ENCODE measurements around the gene ITPR2.

The ITPR2 gene

DNA sequence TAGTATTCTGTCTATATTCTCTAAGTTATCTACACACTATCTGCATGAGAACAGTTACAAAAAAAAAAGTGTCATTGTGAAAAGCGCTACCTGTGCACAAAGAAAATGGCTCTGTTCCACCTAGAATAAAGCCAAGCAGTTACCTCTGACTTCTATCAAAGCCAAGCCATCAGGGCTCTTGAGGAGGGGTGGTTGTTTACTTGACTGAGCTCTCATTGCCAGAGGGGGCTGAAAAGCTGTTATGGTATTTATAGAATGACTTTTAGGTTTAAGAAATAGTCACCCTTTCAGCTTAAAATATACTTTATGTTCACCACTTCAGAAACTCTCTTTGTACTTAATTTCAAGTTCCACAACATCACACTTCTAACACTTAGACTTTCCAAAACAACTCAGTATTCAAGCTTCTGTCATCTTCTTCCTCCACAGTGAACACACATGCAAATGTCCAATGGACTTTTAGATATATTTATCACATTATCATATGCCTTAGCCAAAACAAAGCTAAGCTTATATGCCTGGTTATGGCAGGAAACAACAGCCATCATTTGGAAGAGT lies 7.5 kb downstream of the ITPR2 start:
- TF ChIP-seq, protein P1, sequence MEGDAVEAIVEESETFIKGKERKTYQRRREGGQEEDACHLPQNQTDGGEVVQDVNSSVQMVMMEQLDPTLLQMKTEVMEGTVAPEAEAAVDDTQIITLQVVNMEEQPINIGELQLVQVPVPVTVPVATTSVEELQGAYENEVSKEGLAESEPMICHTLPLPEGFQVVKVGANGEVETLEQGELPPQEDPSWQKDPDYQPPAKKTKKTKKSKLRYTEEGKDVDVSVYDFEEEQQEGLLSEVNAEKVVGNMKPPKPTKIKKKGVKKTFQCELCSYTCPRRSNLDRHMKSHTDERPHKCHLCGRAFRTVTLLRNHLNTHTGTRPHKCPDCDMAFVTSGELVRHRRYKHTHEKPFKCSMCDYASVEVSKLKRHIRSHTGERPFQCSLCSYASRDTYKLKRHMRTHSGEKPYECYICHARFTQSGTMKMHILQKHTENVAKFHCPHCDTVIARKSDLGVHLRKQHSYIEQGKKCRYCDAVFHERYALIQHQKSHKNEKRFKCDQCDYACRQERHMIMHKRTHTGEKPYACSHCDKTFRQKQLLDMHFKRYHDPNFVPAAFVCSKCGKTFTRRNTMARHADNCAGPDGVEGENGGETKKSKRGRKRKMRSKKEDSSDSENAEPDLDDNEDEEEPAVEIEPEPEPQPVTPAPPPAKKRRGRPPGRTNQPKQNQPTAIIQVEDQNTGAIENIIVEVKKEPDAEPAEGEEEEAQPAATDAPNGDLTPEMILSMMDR (IDR thresholded peaks at IDR 0.05): no peak

DNA sequence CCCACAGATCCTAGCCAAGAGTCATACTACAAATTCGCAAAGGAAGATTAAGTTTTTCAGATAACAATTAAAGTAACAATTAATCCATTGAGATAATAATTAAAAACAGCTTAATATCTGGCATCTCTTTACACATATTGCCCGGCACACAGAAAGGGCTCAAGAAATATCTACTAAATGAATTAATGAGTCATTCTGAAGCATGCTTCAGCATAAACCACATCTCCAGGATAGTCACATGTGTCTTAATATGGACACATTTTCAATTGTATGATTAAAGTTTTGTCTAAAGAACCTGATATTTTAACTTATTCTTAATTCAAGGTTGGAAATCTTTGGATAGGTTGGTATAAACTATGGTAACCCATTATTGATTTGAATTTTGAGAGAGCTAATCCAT lies 9.6 kb downstream of the ITPR2 start:
- TF ChIP-seq, protein P1 (IDR thresholded peaks at IDR 0.05): no peak

DNA sequence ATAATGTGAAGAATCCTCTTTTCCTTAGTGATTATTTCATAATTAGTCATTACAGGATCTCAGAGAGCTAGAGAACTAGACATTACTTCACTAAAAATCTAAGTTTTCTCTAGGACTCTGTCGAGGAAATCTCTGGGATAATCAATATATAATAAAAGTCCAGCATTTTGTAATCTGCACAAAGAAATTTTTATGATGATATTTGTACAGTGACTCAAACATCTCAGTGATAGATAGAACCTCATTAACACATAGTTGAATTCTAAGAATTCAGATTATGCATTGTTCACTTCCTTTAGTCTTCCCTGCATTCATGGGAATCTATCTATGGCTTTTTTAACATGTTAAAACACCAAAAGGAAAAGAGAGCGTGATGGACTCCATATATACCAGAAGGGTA lies 11.0 kb downstream of the ITPR2 start:
- TF ChIP-seq, protein P1 (IDR thresholded peaks at IDR 0.05): no peak

DNA sequence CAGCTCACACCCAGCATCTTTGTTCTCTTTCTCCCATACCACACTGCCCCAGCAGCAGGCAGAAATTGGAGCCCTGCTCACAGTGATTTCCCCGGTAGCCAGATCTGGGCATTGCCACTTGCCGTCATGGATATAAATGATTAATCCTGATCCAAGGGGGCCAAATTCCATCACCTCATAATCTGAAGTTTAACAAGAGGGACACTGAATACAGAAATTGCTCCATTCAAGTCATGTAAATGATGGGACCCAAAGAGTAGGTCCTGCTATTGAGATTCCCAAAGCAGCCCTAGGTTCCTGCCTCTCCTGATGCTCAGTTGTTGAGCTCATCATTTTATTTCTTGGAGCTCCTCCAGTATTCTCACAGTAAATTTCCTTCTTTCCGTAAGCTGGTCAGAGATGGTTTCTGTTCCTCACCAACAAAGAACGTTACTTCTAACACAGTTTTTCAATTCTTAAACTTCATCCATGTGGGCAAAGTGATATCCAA lies 11.7 kb downstream of the ITPR2 start:
- TF ChIP-seq, protein P1 (IDR thresholded peaks at IDR 0.05): no peak

DNA sequence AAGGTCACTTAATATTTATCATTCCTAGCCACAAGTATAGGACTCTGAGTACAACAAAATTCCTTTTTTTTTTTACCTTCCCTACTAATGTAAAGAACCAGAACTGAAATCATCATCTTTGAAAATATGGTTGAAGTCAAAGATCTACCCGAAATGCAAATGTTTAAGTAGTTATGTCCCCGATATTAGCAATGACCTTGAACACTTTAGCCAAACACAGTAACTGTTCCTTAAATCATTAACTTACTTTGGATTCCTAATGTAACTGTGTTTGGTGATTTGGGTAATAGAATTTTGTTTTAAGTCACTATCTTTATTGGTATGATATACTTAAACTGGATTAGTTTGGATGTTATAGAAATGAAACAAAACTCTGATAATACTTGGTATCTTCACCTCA lies 14.4 kb downstream of the ITPR2 start:
- TF ChIP-seq, protein P1 (IDR thresholded peaks at IDR 0.05): no peak

DNA sequence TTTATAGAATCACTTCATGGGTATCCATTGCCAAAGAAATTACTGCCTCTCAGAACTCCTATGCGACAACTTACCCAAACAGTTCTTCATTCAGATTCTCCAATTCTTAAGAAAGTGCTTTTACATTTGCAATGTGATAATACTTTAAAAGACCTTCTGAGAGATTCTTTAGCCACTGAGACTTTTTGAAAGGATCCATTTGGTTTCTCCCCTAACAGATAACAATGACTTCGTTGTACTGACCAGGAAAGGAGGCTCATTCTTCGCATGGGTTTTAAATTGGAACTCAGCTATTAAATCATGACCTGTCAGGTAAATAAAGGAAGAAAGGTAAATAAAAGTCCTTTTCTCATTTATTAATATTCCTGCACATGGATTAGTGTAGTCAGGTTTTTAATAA lies 14.8 kb downstream of the ITPR2 start:
- TF ChIP-seq, protein P1 (IDR thresholded peaks at IDR 0.05): no peak

DNA sequence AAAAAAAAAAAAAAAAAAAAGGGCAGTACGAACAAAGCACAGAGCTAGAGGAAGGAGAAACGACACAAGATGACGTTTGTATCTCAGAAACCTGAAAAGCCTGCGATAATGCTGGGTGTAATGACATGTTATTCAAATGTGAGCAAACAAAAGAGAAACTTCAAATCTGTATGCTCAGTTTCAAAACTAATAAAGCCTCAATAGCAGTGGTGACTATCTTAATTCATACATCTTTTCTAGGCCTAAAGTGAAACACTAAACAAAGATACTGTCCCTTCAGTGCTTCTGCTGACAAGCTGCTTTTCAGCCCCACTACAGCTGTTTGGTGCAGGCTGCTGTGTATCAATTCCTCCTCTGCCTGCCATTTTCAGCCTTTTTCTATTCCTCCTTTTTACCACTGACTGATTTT lies 15.8 kb downstream of the ITPR2 start:
- TF ChIP-seq, protein P1 (IDR thresholded peaks at IDR 0.05): no peak

DNA sequence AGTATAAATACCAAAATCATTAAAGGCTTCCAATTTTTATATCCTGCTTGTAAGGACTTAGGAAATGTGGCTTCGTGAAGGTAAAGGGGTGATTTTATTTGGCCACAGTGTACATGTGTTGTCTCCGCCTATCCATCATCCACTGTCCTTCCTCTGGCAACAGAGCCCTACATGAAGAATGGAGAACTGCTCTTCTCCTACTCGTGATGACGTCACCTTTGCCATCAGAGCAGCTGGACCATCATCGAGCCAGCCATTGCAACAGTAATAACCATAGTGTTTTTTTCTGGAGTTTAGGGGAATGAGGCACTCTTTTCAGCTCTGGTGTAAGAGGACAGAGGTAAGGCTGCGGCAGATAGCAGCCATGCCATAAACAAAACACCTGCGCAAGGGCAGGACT lies 19.2 kb downstream of the ITPR2 start:
- TF ChIP-seq, protein P1 (IDR thresholded peaks at IDR 0.05): no peak

Data from LNCAP (cell line).